GM12874 (cell line): ENCODE results near the gene IFT25.
A peak's percentile ranks its signal among the peaks of the same experiment; 100 is the strongest.

ENCODE experiments used
- CTCF ChIP-seq: IDR thresholded peaks from 2 replicates; pipeline ENCODE4 v1.5.1; 2011; ENCODE audit warnings: low read depth, mild to moderate bottlenecking, control low read depth, low read length, moderate library complexity; ENCODE audit not compliant: insufficient read depth

Gene IFT25

GRCh38 chr1:53951697-53952096 is 6.2 kb upstream of the IFT25 start:
- no peak for TF ChIP-seq CTCF

GRCh38 chr1:53949023-53949990 is 3.8 kb upstream of the IFT25 start:
- TF ChIP-seq CTCF, result peak; percentile 65

- TF ChIP-seq CTCF, result no peak
These were observed 2.8 kb upstream of the IFT25 start for GRCh38 chr1:53948291-53948690.

- no peak for TF ChIP-seq CTCF
These were observed 1.8 kb upstream of the IFT25 start for GRCh38 chr1:53947172-53947907.

- peak; percentile 45 for TF ChIP-seq CTCF
These were observed 1.0 kb upstream of the IFT25 start, which contains the start of gene LRRC42 for GRCh38 chr1:53946252-53947171. Gene LRRC42, plus strand, starts transcription at chr1:53946350. Its CDS starts 5,650 bp downstream, at chr1:53952000.

GRCh38 chr1:53945183-53945432 is 391 bp downstream of the IFT25 start:
- TF ChIP-seq CTCF, result no peak
